Hepatocyte (in vitro differentiated cells): ENCODE measurements around the gene TFPI2. TPM values are rescaled to one million over a fixed set of nuclear protein-coding genes. Genes with fewer than 3 reads are reported as not detected.
A peak's percentile ranks its signal among the peaks of the same experiment; 100 is the strongest.

Experiments
- DNase-seq: peaks from one replicate; pipeline ENCODE4 v3.0.0-alpha.2; 2016; ENCODE audit warnings: low spot score
- H2AFZ ChIP-seq: fragments of 200-600 bp; sonication (generic); 2 replicates; pipeline ENCODE4 v1.6.0; 2016; ENCODE audit warnings: antibody characterized with exemption, mild to moderate bottlenecking
- H3K27ac ChIP-seq: fragments of 200-600 bp; sonication (generic); 2 replicates; pipeline ENCODE4 v1.5.1; 2016; ENCODE audit warnings: mild to moderate bottlenecking
- H3K27me3 ChIP-seq: fragments of 200-600 bp; sonication (generic); 2 replicates; pipeline ENCODE4 v1.6.1; 2016
- H3K36me3 ChIP-seq: fragments of 200-600 bp; sonication (generic); replicated peaks from 2 replicates; pipeline ENCODE4 v1.5.1; 2016; ENCODE audit warnings: low read depth; ENCODE audit not compliant: insufficient read depth
- H3K4me1 ChIP-seq: fragments of 200-600 bp; sonication (generic); 2 replicates; pipeline ENCODE4 v1.5.1; 2016; ENCODE audit warnings: mild to moderate bottlenecking, moderate library complexity; ENCODE audit not compliant: insufficient read depth
- H3K4me2 ChIP-seq: fragments of 200-600 bp; sonication (generic); 2 replicates; pipeline ENCODE4 v1.6.0; 2016
- H3K4me3 ChIP-seq: fragments of 200-600 bp; sonication (generic); 2 replicates; pipeline ENCODE4 v1.5.1; 2016; ENCODE audit warnings: mild to moderate bottlenecking
- H3K79me2 ChIP-seq: fragments of 200-600 bp; sonication (generic); 2 replicates; pipeline ENCODE4 v1.6.0; 2017; ENCODE audit warnings: mild to moderate bottlenecking
- H3K9me2 ChIP-seq: fragments of 200-600 bp; sonication (generic); replicated peaks from 2 replicates; pipeline ENCODE4 v1.6.0; 2017; ENCODE audit warnings: mild to moderate bottlenecking; ENCODE audit not compliant: insufficient read depth
- H3K9me3 ChIP-seq: fragments of 200-600 bp; sonication (generic); 2 replicates; pipeline ENCODE4 v1.5.1; 2016; ENCODE audit warnings: low read depth, mild to moderate bottlenecking
- H4K20me1 ChIP-seq: fragments of 200-600 bp; sonication (generic); 2 replicates; pipeline ENCODE4 v1.6.0; 2016; ENCODE audit warnings: mild to moderate bottlenecking; ENCODE audit not compliant: insufficient read depth, poor library complexity, severe bottlenecking
- CTCF ChIP-seq: fragments of 200-600 bp; sonication (generic); IDR thresholded peaks from 2 replicates; pipeline ENCODE4 v1.5.1; 2016; ENCODE audit warnings: antibody characterized with exemption, mild to moderate bottlenecking; ENCODE audit not compliant: poor library complexity
- EZH2 ChIP-seq: fragments of 200-600 bp; sonication (generic); IDR thresholded peaks from 2 replicates; pipeline ENCODE4 v1.6.1; 2016; ENCODE audit warnings: antibody characterized with exemption, mild to moderate bottlenecking, borderline replicate concordance
- EZH2phosphoT487 ChIP-seq: fragments of 200-600 bp; sonication (generic); IDR thresholded peaks from one replicate; pipeline ENCODE4 v1.6.1; 2018; ENCODE audit warnings: antibody characterized with exemption, mild to moderate bottlenecking, low read depth, moderate library complexity; ENCODE audit not compliant: unreplicated experiment, severe bottlenecking
- WGBS: methylation state at CpG from one replicate; pipeline ENCODE4 v1.1.6; 2016; ENCODE audit warnings: low lambda C conversion rate; ENCODE audit errors: missing lambda C conversion rate; 5-methylcytosine and 5-hydroxymethylcytosine counted together
- polyA plus RNA-seq: library from polyadenylated mRNA; unstranded; fragments of >200 nt; fragmentation: Nextera tagmentation; extraction: Ambion mirVana; gene quantifications from 2 replicates; pipeline ENCODE4 v1.2.1, GENCODE V29; 2016
- total RNA-seq: library from RNA; depleted of rRNA; stranded (reverse); fragments of >200 nt; gene quantifications from 2 replicates; pipeline ENCODE4 v1.2.3, GENCODE V29; 2014

Gene TFPI2
- total and polyA plus RNA-seq, 2 experiments from 2014 or later: 52.8 to 66.2 TPM

- Histone ChIP-seq H3K27ac (no peak overlapping the region), H3K79me2 (peaks cover 6% of the 10 kb centered on the region), H3K4me1 (no peaks in the 10 kb centered on the region), H3K9me2 (no peaks in the 10 kb centered on the region), H3K9me3 (no peaks in the 10 kb centered on the region), H3K36me3 (no peaks in the 10 kb centered on the region), H3K4me3 (peak overlapping the region; percentile 6), H4K20me1 (no peaks in the 10 kb centered on the region), H3K4me2 (peak overlapping the region; percentile 82), H3K27me3 (peaks cover 4% of the 10 kb centered on the region), H2AFZ (no peak overlapping the region)
- 23% methylated on average over 1 of the region's 1 CpG for WGBS
- TF ChIP-seq CTCF (no peak), EZH2phosphoT487 (no peak), EZH2 (no peak)
- DNase-seq: no peak
Measured at GRCh38 chr7:93923942-93924341, 33.4 kb upstream of the TFPI2 start.

GRCh38 chr7:93923296-93923695, 32.7 kb upstream of the TFPI2 start:
- 82% methylated on average over 6 of the region's 6 CpGs for WGBS
- Histone ChIP-seq H3K9me2 (no peaks in the 10 kb centered on the region), H3K36me3 (no peaks in the 10 kb centered on the region), H3K4me3 (peak overlapping the region; percentile 6), H3K4me2 (peak overlapping the region; percentile 82), H2AFZ (no peak overlapping the region), H3K9me3 (no peaks in the 10 kb centered on the region), H3K4me1 (no peaks in the 10 kb centered on the region), H3K27me3 (peaks cover 4% of the 10 kb centered on the region), H3K79me2 (peaks cover 6% of the 10 kb centered on the region), H4K20me1 (no peaks in the 10 kb centered on the region), H3K27ac (no peak overlapping the region)
- TF ChIP-seq EZH2: no peak
- no peak for TF ChIP-seq CTCF
- TF ChIP-seq EZH2phosphoT487: no peak
- DNase-seq: no peak

GRCh38 chr7:93921607-93922566, 31.3 kb upstream of the TFPI2 start, which contains the start of gene GNG11:
GNG11 (plus strand) TSS chr7:93921735; CDS start chr7:93922138, 403 bp downstream.
- H4K20me1 ChIP-seq: no peaks in the 10 kb centered on the region
- peaks cover 6% of the 10 kb centered on the region for H3K79me2 ChIP-seq
- peak; percentile 68 for DNase-seq
- WGBS: 6% methylated on average over 38 of the region's 39 CpGs
- no peaks in the 10 kb centered on the region for H3K9me2 ChIP-seq
- peak within 1 kb of the TSS; percentile 73 for H2AFZ ChIP-seq
- TF ChIP-seq EZH2: peak; percentile 42
- no peak for TF ChIP-seq CTCF
- no peak for TF ChIP-seq EZH2phosphoT487
- peaks cover 4% of the 10 kb centered on the region for H3K27me3 ChIP-seq
- peak within 1 kb of the TSS; percentile 82 for H3K4me2 ChIP-seq
- no peaks in the 10 kb centered on the region for H3K9me3 ChIP-seq
- H3K36me3 ChIP-seq: no peaks in the 10 kb centered on the region
- H3K27ac ChIP-seq: peak within 1 kb of the TSS; percentile 88
- peak within 1 kb of the TSS; percentile 37 for H3K4me3 ChIP-seq
- H3K4me1 ChIP-seq: no peaks in the 10 kb centered on the region
